GM18508 (cell line): ENCODE results near the gene ACACB.

Experiments used
- ATAC-seq: cut with Tn5 transposase; IDR thresholded peaks from one replicate; pipeline ENCODE4 v1.9.1; 2021; ENCODE audit warnings: moderate number of reproducible peaks; ENCODE audit not compliant: insufficient read depth, unreplicated experiment

The ACACB gene

GRCh38 chr12:109269428-109269827 is 153.0 kb downstream of the ACACB start:
- no peak for ATAC-seq

GRCh38 chr12:109270494-109270893 is 154.1 kb downstream of the ACACB start:
- ATAC-seq: no peak

- no peak for ATAC-seq
Observed at GRCh38 chr12:109271418-109271817, 155.0 kb downstream of the ACACB start.

GRCh38 chr12:109273354-109273753 is 157.0 kb downstream of the ACACB start:
- no peak for ATAC-seq

- ATAC-seq: no peak
Observed at GRCh38 chr12:109274381-109274780, 158.0 kb downstream of the ACACB start.

- no peak for ATAC-seq
Observed at GRCh38 chr12:109275173-109275572, 158.8 kb downstream of the ACACB start.

- no peak for ATAC-seq
Observed at GRCh38 chr12:109276160-109276559, 159.8 kb downstream of the ACACB start.

- no peak for ATAC-seq
Observed at GRCh38 chr12:109277255-109277898, 161.0 kb downstream of the ACACB start.

- ATAC-seq: no peak
Observed at GRCh38 chr12:109277899-109278762, 161.7 kb downstream of the ACACB start.

- no peak for ATAC-seq
Observed at GRCh38 chr12:109278912-109279311, 162.5 kb downstream of the ACACB start.

GRCh38 chr12:109279525-109279924 is 163.1 kb downstream of the ACACB start:
- ATAC-seq: no peak

- ATAC-seq: no peak
Observed at GRCh38 chr12:109281452-109281851, 165.1 kb downstream of the ACACB start.

GRCh38 chr12:109284392-109284791 is 168.0 kb downstream of the ACACB start:
- ATAC-seq: no peak

GRCh38 chr12:109286252-109286651 is 169.9 kb downstream of the ACACB start:
- no peak for ATAC-seq

- ATAC-seq: no peak
Observed at GRCh38 chr12:109286652-109287051, 170.3 kb downstream of the ACACB start.

- ATAC-seq: no peak
Observed at GRCh38 chr12:109287181-109287580, 170.8 kb downstream of the ACACB start.

GRCh38 chr12:109287811-109288469 is 171.6 kb downstream of the ACACB start:
- ATAC-seq: no peak

- no peak for ATAC-seq
Observed at GRCh38 chr12:109288571-109288970, 172.2 kb downstream of the ACACB start.

GRCh38 chr12:109289004-109289403 is 172.6 kb downstream of the ACACB start:
- no peak for ATAC-seq

- ATAC-seq: no peak
Observed at GRCh38 chr12:109289551-109289950, 173.2 kb downstream of the ACACB start.

- ATAC-seq: no peak
Observed at GRCh38 chr12:109290061-109290460, 173.7 kb downstream of the ACACB start.
